H1 (cell line): ENCODE results near the gene ITGAE. TPM values are rescaled to one million over a fixed set of nuclear protein-coding genes. Genes with fewer than 3 reads are reported as not detected.

Experiments used
- CTCF ChIA-PET: fragments of 300-600 bp; sonication (Branson Sonifier 250); formaldehyde crosslinking; loops from one replicate; lab custom pipeline; 2021; ENCODE audit not compliant: partially characterized antibody; lab: Charles Lee
- POLR2A ChIA-PET: fragments of 300-600 bp; sonication (Branson Sonifier 250); formaldehyde crosslinking; loops from one replicate; lab custom pipeline; 2021; ENCODE audit warnings: inconsistent platforms; ENCODE audit not compliant: partially characterized antibody; lab: Charles Lee
- DNase-seq, 2 experiments: peaks; one replicate each; pipeline versions ENCODE4 v3.0.0 to v3.0.0-alpha.2; 2010 to 2022; ENCODE audit warnings: low spot score in 2 of 2, low read depth in 1 of 2, mixed read lengths in 1 of 2
- FAIRE-seq: peaks from 2 replicates; lab custom pipeline; 2011; peaks lifted over from hg19 to GRCh38; lab: Jason Lieb, UNC
- H2AFZ ChIP-seq: 2 replicates; pipeline ENCODE4 v1.8.1; 2012; ENCODE audit warnings: low read length, inconsistent platforms
- H2AK5ac ChIP-seq: 2 replicates; pipeline ENCODE4 v1.6.1; 2013; ENCODE audit warnings: low read depth, low read length
- H2BK120ac ChIP-seq: replicated peaks from 2 replicates; pipeline ENCODE3; 2013; ENCODE audit warnings: low read depth, low read length, inconsistent platforms
- H2BK12ac ChIP-seq: 2 replicates; pipeline ENCODE4 v1.6.1; 2013; ENCODE audit warnings: low read depth, low read length
- H2BK15ac ChIP-seq: 2 replicates; pipeline ENCODE4 v1.6.1; 2013; ENCODE audit warnings: low read length
- H2BK20ac ChIP-seq: 2 replicates; pipeline ENCODE4 v1.6.1; 2013; ENCODE audit warnings: low read length
- H2BK5ac ChIP-seq: 2 replicates; pipeline ENCODE4 v1.6.1; 2013; ENCODE audit warnings: low read depth, low read length
- H3K14ac ChIP-seq: 2 replicates; pipeline ENCODE4 v1.6.1; 2013; ENCODE audit warnings: inconsistent platforms; ENCODE audit not compliant: insufficient read length
- H3K18ac ChIP-seq: 2 replicates; pipeline ENCODE4 v1.6.1; 2013; ENCODE audit warnings: low read length; ENCODE audit errors: extremely low read depth
- H3K23ac ChIP-seq: 2 replicates; pipeline ENCODE4 v1.6.1; 2013; ENCODE audit warnings: inconsistent platforms; ENCODE audit not compliant: insufficient read length
- H3K23me2 ChIP-seq: 2 replicates; pipeline ENCODE4 v1.6.1; 2013; ENCODE audit warnings: low read depth, low read length
- H3K27ac ChIP-seq: 2 replicates; pipeline ENCODE4 v1.6.1; 2011; ENCODE audit warnings: low read depth, low read length, inconsistent platforms
- H3K27me3 ChIP-seq, 4 experiments: replicated peaks in 1 of 4; 1 replicate in 1 of 4; 2 replicates in 3 of 4; pipeline versions ENCODE4 v1.6.1 to v1.8.1; 2011 to 2013; ENCODE audit warnings: low read length in 3 of 4, mild to moderate bottlenecking in 3 of 4, inconsistent platforms in 2 of 4, mixed read lengths in 2 of 4, moderate library complexity in 1 of 4; ENCODE audit not compliant: control insufficient read depth in 3 of 4, insufficient read depth in 3 of 4; ENCODE audit errors: extremely low read depth in 1 of 4
- H3K36me3 ChIP-seq, 4 experiments: 2 replicates each; pipeline versions ENCODE4 v1.6.1 to v1.8.1; 2011 to 2013; ENCODE audit warnings: mild to moderate bottlenecking in 4 of 4, low read length in 3 of 4, moderate library complexity in 2 of 4, control low read depth in 1 of 4, inconsistent platforms in 1 of 4; ENCODE audit not compliant: insufficient read depth in 4 of 4, control insufficient read depth in 2 of 4
- H3K4ac ChIP-seq: replicated peaks from 2 replicates; pipeline ENCODE3; 2013; ENCODE audit warnings: low read length, low read depth, mixed read lengths, inconsistent platforms; ENCODE audit not compliant: insufficient read length
- H3K4me1 ChIP-seq, 4 experiments: replicated peaks in 1 of 4; 1 replicate in 1 of 4; 2 replicates in 3 of 4; pipeline versions ENCODE4 v1.6.1 to v1.8.1; 2011 to 2013; ENCODE audit warnings: low read length in 3 of 4, inconsistent platforms in 2 of 4, mixed read lengths in 1 of 4; ENCODE audit not compliant: insufficient read depth in 4 of 4, control insufficient read depth in 3 of 4
- H3K4me2 ChIP-seq, 2 experiments: 2 replicates each; pipeline versions ENCODE4 v1.6.1 to v1.8.1; 2011 to 2013; ENCODE audit warnings: low read depth in 2 of 2, low read length in 2 of 2, control low read depth in 1 of 2, inconsistent platforms in 1 of 2, mild to moderate bottlenecking in 1 of 2; ENCODE audit not compliant: insufficient read depth in 1 of 2
- H3K4me3 ChIP-seq, 4 experiments: fragments of 200-600, 300-600 bp in 1 of 4; sonication (generic), shearing (Covaris generic), sonication (Bioruptor Twin) in 1 of 4; 2 replicates each; pipeline versions ENCODE4 v1.5.1 to v1.8.1; 2011 to 2016; ENCODE audit warnings: low read length in 4 of 4, low read depth in 3 of 4, control low read depth in 2 of 4, inconsistent platforms in 2 of 4, mild to moderate bottlenecking in 2 of 4, mixed read lengths in 1 of 4, moderate library complexity in 1 of 4; ENCODE audit not compliant: insufficient read depth in 2 of 4; ENCODE audit errors: extremely low read depth in 1 of 4
- H3K56ac ChIP-seq: replicated peaks from 2 replicates; pipeline ENCODE3; 2013; ENCODE audit warnings: low read depth, mild to moderate bottlenecking, mixed read lengths, low read length, inconsistent platforms; ENCODE audit not compliant: insufficient read length
- H3K79me1 ChIP-seq: 2 replicates; pipeline ENCODE4 v1.6.1; 2013; ENCODE audit warnings: low read depth, low read length, control low read depth
- H3K79me2 ChIP-seq, 2 experiments: 2 replicates each; pipeline versions ENCODE4 v1.6.1 to v1.8.1; 2012 to 2013; ENCODE audit warnings: low read length in 2 of 2, mild to moderate bottlenecking in 2 of 2, inconsistent platforms in 1 of 2; ENCODE audit not compliant: insufficient read depth in 2 of 2, control insufficient read depth in 1 of 2
- H3K9ac ChIP-seq, 4 experiments: replicated peaks in 1 of 4; 1 replicate in 1 of 4; 2 replicates in 3 of 4; pipeline versions ENCODE4 v1.6.1 to v1.8.1; 2011 to 2013; ENCODE audit warnings: low read depth in 3 of 4, low read length in 3 of 4, control low read depth in 2 of 4, mild to moderate bottlenecking in 2 of 4, moderate library complexity in 2 of 4, inconsistent platforms in 1 of 4; ENCODE audit errors: extremely low read depth in 1 of 4
- H3K9me3 ChIP-seq, 2 experiments: 2 replicates each; pipeline versions ENCODE4 v1.6.1 to v1.8.1; 2012 to 2013; ENCODE audit warnings: mild to moderate bottlenecking in 2 of 2, moderate library complexity in 2 of 2, control low read depth in 1 of 2, inconsistent platforms in 1 of 2, low read depth in 1 of 2, low read length in 1 of 2, mixed read lengths in 1 of 2; ENCODE audit not compliant: insufficient read depth in 2 of 2
- H4K20me1 ChIP-seq, 2 experiments: replicated peaks in 1 of 2; 2 replicates each; pipeline versions ENCODE3 to v1.8.1; 2011 to 2013; ENCODE audit warnings: inconsistent platforms in 2 of 2, low read length in 2 of 2, mild to moderate bottlenecking in 1 of 2; ENCODE audit not compliant: insufficient read depth in 2 of 2, control insufficient read depth in 1 of 2
- H4K5ac ChIP-seq: 2 replicates; pipeline ENCODE4 v1.6.1; 2013; ENCODE audit warnings: low read length, low read depth, mixed read lengths, inconsistent platforms; ENCODE audit not compliant: insufficient read length
- H4K8ac ChIP-seq: 2 replicates; pipeline ENCODE4 v1.8.0; 2013; ENCODE audit warnings: mild to moderate bottlenecking, moderate library complexity, low read length, inconsistent platforms; ENCODE audit not compliant: insufficient read depth; ENCODE audit errors: extremely low read depth
- H4K91ac ChIP-seq: replicated peaks from 2 replicates; pipeline ENCODE3; 2013; ENCODE audit warnings: low read length, mixed read lengths, inconsistent platforms; ENCODE audit not compliant: insufficient read length
- ASH2L ChIP-seq: fragments of 200-600, 300-600 bp; sonication (generic); IDR thresholded peaks from one replicate; pipeline ENCODE4 v1.7.1; 2017; ENCODE audit warnings: low read length
- BACH1 ChIP-seq: IDR thresholded peaks from 2 replicates; pipeline ENCODE4 v1.6.1; 2012; ENCODE audit warnings: low read length, improper control_type of control experiment
- CEBPB ChIP-seq: IDR thresholded peaks from 2 replicates; pipeline ENCODE4 v1.6.1; 2012; ENCODE audit warnings: low read depth, low read length
- CTBP2 ChIP-seq: IDR thresholded peaks from 2 replicates; pipeline ENCODE4 v1.7.0; 2011; ENCODE audit warnings: borderline replicate concordance, mild to moderate bottlenecking, moderate library complexity, mixed read lengths, low read length; ENCODE audit not compliant: insufficient read depth, insufficient read length
- JUN ChIP-seq: IDR thresholded peaks from 2 replicates; pipeline ENCODE4 v1.6.1; 2011; ENCODE audit warnings: low read depth, mild to moderate bottlenecking, improper control_type of control experiment, low read length
- TAF7 ChIP-seq: optimal IDR thresholded peaks from 2 replicates; pipeline ENCODE3; 2011; ENCODE audit warnings: low read depth, mild to moderate bottlenecking, inconsistent platforms, low read length, moderate library complexity, borderline replicate concordance
- WGBS, 2 experiments: shearing (Covaris generic) in 1 of 2; methylation state at CpG; one replicate each; pipeline versions ENCODE4 v1.1.6 to v1.1.7; 2013 to 2015; ENCODE audit warnings: low lambda C conversion rate in 2 of 2, mixed read lengths in 2 of 2, inconsistent platforms in 1 of 2, low coverage in 1 of 2, missing lambda C conversion rate in 1 of 2; ENCODE audit not compliant: insufficient replicate concordance in 2 of 2, insufficient coverage in 1 of 2, insufficient read length in 1 of 2; ENCODE audit errors: extremely low coverage in 1 of 2, missing lambda C conversion rate in 1 of 2; 5-methylcytosine and 5-hydroxymethylcytosine counted together
- polyA plus RNA-seq, 7 experiments: library from polyadenylated mRNA; depleted of rRNA in 3 of 7; stranded (reverse) in 5 of 7; unstranded in 2 of 7; fragments of >200 nt in 5 of 7; fragments of 200-250 nt in 2 of 7; gene quantifications; 1 replicate in 5 of 7; 2 replicates in 1 of 7; 4 replicates in 1 of 7; pipeline versions ENCODE4 v1.2.1 to v1.2.3, GENCODE V29; 2011 to 2013; ENCODE audit warnings: missing spikeins in 2 of 7, mixed read lengths in 2 of 7
- total RNA-seq: library from RNA; stranded (reverse); fragmentation: NEBNext Ultra II Directional; extraction: Animal tissue kit (Norgen Biotek cat#: 25700); gene quantifications from 2 replicates; pipeline ENCODE4 v1.2.1, GENCODE V29; 2021
- TF ChIP-seq, protein P1 (sequence below): IDR thresholded peaks from 2 replicates; pipeline ENCODE4 v1.6.1; 2012; ENCODE audit warnings: low read length, inconsistent platforms

The ITGAE gene
- total and polyA plus RNA-seq, 2 of the 8 experiments (the other 6 are each of a cell fraction or from before 2014, with no cell fraction given) = 23.2 to 43.1 TPM

DNA sequence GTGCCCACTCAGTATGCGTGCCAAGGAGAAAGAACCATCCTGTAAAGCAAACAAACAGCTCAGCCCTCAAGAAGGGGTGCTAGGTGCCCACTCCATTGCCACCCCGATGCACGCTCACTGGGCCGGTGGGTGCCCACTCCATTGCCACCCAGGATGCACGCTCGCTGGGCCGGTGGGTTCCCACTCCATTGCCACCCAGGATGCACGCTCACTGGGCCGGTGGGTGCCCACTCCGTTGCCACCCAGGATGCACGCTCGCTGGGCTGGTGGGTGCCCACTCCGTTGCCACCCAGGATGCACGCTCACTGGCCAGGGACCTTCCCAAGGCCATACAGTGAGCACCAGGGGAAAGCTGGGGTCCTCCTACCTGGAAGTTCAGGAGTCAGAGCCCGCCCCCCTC lies 49.2 kb downstream of the ITGAE start:
- H4K5ac ChIP-seq = no peak overlapping the region
- no peak overlapping the region for H2BK5ac ChIP-seq
- no peak overlapping the region for H2AFZ ChIP-seq
- H4K20me1 ChIP-seq = no peaks in the 10 kb centered on the region
- H2BK120ac ChIP-seq = no peak overlapping the region
- FAIRE-seq (no peak), DNase-seq (no peak)
- H3K18ac ChIP-seq = no peak overlapping the region
- no peak overlapping the region for H3K9ac ChIP-seq
- no peak overlapping the region for H3K27ac ChIP-seq
- no peaks in the 10 kb centered on the region for H3K79me2 ChIP-seq
- H2BK15ac ChIP-seq = no peak overlapping the region
- H3K27me3 ChIP-seq = no peaks in the 10 kb centered on the region
- no peaks in the 10 kb centered on the region for H3K79me1 ChIP-seq
- H3K23me2 ChIP-seq = peaks cover 4% of the 10 kb centered on the region; the same call in 1 of the 2 replicates
- no peak overlapping the region for H3K4me2 ChIP-seq
- H3K9me3 ChIP-seq = no peaks in the 10 kb centered on the region
- peaks cover 0 to 5% (median 3%) of the 10 kb centered on the region in 4 experiments; a peak in 4 of 7 replicates for H3K4me1 ChIP-seq
- no peak overlapping the region for H3K14ac ChIP-seq
- peak overlapping the region; percentile 57; the same call in 1 of the 2 replicates for H4K8ac ChIP-seq
- POLR2A ChIA-PET = no interaction called here
- H2BK20ac ChIP-seq = no peak overlapping the region
- H3K23ac ChIP-seq = no peak overlapping the region
- WGBS, 2 experiments = 93% methylated on average over 15 of the region's 15 CpGs; no CpG with 5 or more reads in 1 of the 2 experiments
- no peak overlapping the region for H2BK12ac ChIP-seq
- H3K56ac ChIP-seq = no peak overlapping the region
- H3K36me3 ChIP-seq = no peaks in the 10 kb centered on the region
- no peak overlapping the region for H3K4me3 ChIP-seq
- H2AK5ac ChIP-seq = no peak overlapping the region
- H3K4ac ChIP-seq = no peak overlapping the region
- H4K91ac ChIP-seq = no peak overlapping the region
- CTCF ChIA-PET = interaction anchor here (1.2 to 8.2 kb wide), 3 partner anchors 9 to 257 kb away, joined by 3 to 73 read pairs (median 3); no protein-coding TSS in a partner anchor
- TF ChIP-seq, protein P1, sequence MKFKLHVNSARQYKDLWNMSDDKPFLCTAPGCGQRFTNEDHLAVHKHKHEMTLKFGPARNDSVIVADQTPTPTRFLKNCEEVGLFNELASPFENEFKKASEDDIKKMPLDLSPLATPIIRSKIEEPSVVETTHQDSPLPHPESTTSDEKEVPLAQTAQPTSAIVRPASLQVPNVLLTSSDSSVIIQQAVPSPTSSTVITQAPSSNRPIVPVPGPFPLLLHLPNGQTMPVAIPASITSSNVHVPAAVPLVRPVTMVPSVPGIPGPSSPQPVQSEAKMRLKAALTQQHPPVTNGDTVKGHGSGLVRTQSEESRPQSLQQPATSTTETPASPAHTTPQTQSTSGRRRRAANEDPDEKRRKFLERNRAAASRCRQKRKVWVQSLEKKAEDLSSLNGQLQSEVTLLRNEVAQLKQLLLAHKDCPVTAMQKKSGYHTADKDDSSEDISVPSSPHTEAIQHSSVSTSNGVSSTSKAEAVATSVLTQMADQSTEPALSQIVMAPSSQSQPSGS = no peak
- TF ChIP-seq CTBP2 (no peak), JUN (no peak), TAF7 (no peak), CEBPB (no peak), ASH2L (no peak), BACH1 (no peak)
